GM19099 (cell line): ENCODE data around the gene FAAH.

Source experiments
- POLR2A ChIP-seq: IDR thresholded peaks from 3 replicates; pipeline ENCODE4 v1.6.1; 2011; ENCODE audit warnings: low read depth; ENCODE audit not compliant: insufficient read length; ENCODE audit errors: extremely low read depth

The FAAH gene

DNA sequence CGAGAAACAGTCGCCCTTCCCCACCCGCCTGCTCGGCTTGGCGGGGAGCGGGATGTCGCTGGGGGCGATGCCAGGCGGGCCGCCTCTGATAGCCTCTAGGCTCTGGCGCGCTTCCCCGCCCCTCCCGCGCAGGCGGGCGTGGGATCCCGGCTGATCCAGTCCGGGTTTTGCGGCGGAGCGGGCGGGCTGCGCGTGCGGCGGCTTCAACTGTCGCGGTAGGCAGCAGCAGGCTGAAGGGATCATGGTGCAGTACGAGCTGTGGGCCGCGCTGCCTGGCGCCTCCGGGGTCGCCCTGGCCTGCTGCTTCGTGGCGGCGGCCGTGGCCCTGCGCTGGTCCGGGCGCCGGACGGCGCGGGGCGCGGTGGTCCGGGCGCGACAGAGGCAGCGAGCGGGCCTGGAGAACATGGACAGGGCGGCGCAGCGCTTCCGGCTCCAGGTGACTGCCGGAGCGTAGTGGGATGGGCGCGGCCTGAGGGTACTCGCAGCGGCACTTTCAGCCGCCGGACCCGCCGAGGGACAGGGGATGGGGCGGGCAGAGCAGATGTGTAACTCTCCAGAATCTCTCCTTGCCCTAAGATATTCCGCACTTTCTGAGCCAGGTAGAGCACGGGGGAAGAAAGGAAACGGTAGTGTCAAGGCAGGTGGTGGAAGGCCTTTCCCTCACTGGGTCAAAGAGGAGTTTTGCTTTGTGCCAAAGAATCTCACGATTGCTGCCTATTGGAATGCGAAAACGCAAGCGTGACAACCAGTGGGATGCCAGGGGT lies at the start of gene FAAH:
Gene FAAH, plus strand, starts transcription at position 210 of the 764 bp plus-strand sequence. Its CDS starts 32 bp downstream, at position 242.
- TF ChIP-seq POLR2A = no peak

DNA sequence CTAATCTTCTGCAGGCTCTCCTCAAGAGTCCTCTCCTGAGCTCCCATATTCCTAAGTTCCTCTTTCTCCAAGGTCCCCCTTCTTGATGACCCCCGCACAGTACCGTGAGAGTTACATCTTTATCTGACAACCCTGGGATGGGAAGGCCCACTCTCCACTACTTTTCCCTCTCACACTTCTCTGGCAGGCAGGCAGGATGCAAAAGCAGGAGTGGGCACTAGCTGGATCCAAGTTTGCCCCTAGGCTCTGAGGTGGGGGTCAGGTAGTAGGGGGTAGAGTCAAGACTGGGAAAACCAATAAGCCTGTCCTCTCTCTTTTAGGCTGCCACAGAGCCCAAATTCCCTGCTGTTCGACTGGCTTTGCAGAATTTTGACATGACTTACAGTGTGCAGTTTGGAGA lies 49.6 kb upstream of the FAAH start:
- TF ChIP-seq POLR2A = no peak

DNA sequence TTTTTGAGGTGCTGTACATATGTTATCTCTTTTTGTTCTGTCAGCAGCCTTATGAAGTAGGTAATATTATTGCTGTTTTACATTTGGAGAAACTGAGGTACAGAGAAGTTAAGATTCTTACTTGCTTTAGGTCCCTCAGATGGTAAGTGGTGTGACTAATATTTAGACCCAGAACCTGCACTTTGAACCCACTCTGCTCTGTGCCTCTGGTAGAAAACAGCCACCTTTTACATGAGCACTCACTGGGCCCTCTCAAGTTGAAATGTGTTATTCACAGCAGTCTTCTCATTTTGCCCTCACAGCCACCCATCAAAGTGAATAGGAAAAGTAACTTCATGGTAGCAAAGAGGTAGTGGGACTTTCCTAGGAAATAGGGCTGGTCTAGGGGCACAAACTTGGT lies 48.8 kb upstream of the FAAH start:
- TF ChIP-seq POLR2A = no peak

DNA sequence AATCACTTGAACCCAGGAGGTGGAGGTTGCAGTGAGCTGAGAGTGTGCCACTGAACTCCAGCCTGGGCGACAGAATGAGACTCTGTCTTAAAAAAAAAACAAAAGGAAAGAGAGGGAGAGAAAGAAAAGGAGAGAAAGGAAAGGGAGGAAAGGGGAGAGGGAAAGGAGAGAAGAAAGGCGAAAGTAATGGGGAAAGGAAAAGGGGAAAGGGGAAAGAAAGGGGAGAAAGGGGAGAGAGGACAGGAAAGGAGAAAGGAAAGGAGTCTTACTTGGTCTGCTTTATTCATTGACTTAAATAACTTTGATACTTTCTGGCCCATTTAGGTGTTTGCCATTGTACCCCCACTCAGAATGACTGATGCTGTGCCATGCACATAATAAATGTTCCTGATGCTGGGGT lies 41.8 kb upstream of the FAAH start:
- TF ChIP-seq POLR2A = no peak

DNA sequence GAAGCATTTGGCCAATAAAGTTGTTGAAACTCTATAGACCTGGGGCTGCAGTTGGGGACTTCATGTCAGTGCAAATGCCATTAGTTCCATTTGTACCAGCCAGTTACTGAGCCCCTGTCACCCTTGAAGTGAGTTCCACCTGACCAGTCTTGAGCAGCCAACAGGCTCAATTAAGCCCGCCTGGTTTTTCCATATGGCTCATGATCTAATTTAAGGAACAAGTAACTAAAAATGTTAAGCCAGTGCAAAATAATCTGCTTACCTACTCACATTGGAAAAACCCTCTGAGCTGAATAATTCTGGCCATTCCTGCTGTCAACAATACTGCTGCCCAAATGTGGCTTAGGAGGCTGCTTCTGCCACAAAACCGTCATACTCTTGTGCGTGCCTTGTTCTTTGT lies 32.0 kb upstream of the FAAH start:
- no peak for TF ChIP-seq POLR2A

DNA sequence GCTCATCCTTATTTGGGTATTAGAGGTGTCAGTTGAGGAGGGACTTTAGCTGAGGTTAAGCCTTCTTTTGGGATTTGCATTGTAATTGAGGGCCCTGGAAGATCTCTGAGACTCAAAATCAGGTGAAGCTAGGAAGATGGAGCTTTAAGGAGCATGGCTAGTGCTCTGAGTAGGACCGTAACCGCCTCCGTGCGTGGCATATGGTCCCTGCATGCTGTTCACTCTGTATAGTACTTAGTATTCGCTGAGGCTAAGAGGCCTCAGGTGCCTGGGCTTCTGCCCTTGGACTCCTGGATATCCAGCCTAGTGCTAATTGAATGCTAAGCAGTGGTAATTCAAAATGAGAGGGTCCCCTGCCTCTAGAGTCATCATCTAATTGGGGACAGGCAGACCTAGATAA lies 31.0 kb upstream of the FAAH start:
- TF ChIP-seq POLR2A = no peak

DNA sequence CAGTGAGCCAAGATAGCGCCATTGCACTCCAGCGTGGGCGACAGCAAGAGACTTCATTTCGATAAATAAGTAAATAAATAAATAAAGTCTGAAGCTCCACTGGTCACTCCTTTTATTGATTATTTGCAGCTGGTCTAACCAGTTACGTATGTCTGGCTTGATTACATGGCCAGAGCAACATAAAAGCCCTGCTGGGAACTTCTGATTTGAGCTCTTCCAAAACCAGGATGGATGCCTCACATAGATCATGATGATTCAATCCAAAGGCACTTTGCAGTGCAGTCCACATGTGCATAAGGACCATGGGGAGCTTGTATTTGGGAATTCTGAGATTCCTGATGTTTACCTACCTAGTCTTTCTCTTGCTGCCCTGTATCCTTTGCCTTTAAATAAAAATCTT lies 29.5 kb upstream of the FAAH start:
- no peak for TF ChIP-seq POLR2A

DNA sequence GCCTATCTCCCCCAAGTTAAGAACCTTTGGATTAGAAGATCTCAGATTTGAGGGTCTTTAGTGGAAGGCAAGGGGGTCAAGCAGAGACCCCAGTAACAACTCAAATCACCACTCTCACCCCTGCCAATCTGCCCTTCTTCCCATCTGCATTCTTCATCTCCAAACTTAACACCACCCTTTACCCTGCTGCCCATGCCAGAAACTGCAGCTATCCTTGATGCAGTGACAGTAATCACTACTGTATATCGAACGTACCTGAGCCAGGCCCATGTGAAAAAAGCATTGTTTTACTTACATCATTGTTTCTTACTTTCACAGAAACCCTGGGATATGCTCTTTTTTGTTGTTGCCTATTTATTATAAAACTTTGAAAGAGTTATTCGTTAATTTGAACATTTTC lies 27.0 kb upstream of the FAAH start:
- TF ChIP-seq POLR2A = no peak

DNA sequence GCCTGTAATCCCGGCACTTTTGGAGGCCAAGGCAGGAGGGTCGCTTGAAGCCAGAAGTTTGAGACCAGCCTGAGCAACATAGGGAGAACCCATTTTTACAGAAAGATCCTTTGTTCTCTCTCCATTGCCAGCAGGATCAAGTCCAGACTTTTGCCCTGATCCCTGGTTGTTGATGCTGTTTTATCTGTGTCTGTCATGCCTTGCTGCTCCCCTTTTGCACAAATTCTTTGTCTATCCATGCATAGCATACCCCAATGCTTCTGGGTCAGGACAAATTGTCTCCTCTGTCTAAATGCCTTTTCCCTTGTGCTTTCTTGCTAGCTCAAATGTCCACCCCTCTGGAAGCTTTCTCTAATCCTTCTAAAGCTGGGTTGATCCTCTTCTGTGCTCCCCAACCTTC lies 25.3 kb upstream of the FAAH start:
- TF ChIP-seq POLR2A = no peak

DNA sequence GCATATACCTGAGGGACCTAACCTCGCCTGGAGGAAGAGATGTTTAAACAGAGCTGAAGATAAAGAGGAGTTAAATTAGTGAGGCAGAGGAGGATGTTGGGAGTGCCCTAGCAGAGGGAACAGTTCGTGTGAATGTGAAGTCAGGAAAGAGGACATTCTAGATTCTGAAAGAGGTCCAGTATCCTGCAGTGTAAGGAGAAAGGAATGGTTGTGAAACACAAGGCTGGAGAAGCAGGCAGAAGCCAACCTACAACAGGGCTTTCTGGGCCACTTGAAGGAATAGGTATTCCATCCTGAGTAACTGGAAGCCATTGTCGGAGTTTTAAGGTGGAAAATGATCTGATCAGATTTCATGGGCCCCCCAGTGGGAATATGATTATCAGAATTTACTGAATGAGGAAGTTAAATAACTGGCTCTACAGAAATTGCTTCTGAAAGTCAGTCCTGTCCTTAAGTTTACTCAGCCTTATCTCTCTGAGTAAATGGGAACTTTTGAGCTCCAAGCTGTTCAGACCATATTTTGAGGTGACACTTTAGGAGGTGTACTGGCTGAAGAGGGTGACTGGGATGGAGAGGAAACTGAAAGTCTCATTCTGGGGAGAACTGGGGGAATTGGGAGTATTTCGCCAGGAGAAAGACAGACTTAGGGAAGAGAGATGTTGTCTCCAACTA lies 24.4 kb upstream of the FAAH start:
- no peak for TF ChIP-seq POLR2A

DNA sequence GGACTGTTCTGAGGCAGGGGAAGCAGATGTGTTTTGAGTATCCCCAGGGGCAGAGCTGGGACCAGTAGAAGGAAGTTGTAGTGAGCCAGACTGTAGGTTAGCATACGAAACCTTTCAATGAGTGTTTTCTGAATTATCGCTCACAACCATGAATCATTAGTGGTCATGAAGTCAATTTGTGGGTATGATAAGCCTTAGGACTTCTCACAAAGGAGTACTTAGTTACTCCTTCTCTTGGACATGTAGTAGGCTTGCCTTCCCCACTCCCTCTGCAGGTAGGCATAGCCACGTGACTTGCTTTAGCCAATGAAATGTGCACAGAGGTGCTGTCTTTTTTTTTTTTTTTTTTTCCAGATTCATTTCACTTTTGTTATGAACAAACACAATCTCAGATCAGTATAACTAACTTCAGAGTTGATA lies 23.9 kb upstream of the FAAH start:
- TF ChIP-seq POLR2A = no peak

DNA sequence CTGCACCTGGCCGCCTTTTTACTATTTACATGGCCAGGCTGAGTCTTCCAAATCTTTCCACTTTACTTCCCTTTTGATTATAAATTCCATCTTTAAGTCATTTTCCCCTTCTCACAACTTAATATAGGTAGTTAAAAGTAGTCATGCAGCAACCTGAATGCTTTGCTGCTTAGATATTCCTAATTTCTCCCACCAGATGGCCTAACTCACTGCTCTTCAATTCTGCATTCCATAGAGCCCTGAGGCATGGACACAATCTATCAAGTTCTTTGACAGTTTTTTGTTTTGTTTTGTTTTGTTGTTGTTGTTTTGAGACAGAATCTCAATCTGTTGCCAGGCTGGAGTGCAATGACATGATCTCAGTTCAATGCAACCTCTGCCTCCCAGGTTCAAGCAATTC lies 21.7 kb upstream of the FAAH start:
- TF ChIP-seq POLR2A = no peak

DNA sequence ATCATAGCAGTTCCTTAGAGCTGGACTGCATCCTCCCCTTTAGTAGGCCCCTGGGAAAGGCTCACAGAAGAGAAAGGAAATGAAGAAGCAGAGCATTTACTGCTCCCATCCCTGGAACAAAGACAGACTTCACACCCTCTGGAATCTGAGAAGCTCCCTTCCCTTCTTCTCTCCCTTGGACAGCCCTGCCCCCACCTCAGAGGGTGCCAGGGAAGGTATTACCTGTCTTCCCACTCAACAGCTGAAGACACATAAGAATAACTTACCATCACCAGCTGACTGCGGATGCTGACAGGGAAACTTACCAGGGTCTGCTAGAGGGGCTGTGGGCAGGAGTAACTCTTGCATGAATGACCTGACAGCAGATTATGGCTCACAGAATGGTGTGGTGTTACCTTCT lies 14.1 kb upstream of the FAAH start:
- no peak for TF ChIP-seq POLR2A

DNA sequence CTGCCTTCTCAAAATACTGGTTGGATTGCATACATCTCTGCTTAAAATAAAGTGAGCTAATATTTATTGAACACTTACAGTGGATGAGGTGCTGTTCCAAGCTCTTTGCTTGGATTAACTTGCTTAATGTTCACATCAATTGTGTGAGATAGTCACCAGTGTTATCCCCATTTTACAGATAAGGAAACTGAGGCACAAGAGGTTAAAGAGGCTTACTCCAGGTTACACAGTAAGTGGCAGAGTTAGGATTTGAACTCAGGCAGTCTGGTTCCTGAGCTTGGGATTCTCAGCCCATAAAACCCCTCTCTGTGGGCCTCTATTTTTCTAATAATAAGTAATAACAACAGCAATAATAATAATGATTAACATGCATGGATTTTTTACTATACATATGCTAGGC lies 13.6 kb upstream of the FAAH start:
- TF ChIP-seq POLR2A = no peak

DNA sequence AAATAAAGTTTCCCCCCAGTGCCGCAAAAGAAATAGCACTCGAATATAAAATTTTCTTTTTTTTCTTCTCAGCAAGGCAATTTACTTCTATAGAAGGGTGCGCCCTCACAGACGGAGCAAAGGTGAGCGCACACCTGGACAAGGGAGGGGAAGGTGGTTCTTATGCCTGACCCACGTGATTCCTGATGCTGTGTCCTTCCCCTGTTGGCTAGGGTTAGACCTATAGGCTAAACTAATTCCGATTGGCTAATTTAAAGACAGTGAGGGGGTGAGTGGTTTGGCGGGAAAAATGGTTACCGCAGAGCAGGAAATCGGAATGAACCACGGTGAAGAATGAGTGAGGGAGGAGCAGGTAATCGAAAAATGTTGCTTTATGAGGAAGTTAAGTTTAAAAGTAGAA lies 607 bp upstream of the FAAH start:
- no peak for TF ChIP-seq POLR2A

DNA sequence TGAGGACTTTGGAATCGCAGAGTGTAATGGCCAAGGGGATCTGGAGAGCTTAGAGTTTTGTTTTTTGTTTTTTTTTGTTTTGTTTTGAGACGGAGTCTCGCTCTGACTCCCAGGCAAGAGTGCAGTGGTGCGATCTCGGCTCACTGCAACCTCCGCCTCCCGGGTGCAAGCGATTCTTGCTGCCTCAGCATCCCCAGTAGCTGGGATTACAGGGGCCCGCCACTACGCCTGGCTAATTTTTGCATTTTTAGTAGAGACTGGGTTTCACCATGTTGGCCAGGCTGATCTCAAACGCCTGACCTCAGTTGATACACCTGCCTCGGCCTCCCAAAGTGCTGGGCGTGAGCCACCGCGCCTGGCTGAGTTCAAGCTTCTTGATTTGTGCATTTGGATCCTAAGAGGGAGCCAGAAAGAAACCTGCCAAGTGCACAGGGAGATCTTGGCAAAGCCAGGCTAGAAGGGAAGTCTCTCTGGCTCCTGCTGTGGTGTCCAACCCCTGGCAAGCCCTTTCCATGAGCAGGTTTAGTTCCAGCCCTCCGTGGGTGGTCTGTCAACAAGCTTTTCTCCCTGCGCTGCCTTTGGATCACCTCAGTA lies 852 bp downstream of the FAAH start:
- no peak for TF ChIP-seq POLR2A
